GM21367 (cell line): ENCODE results near the gene PTBP3.
"Not testable (repeated sequence)": the region's sequence is repeated elsewhere in the genome, so short reads cannot be mapped to it uniquely, and the experiment has no call there.

Experiments used
- ATAC-seq: cut with Tn5 transposase; IDR thresholded peaks from one replicate; pipeline ENCODE4 v1.9.1; 2021; ENCODE audit not compliant: unreplicated experiment

PTBP3 gene

DNA sequence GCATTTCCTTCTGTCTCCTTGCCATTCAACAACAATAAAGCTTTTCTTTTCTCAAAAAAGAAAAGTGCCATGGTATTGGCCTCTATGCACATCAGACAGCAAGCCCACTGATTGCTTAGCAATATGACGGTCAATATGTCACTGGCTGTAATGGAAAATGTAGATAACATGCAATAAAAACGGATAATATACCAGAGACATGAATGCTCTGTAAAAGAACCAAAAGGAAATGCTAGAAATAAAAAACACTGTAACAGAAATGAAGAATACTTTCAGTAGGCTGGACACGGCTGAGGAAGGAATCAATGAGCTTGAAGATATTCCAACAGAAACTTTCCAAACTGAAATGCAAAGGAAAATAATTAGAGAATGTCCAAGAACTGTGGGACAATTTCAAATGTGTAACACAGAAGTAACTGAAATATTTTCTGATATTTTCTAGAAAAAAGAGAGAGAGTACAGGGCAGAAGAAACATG is 10.0 kb downstream of the PTBP3 start:
- ATAC-seq = no peak

DNA sequence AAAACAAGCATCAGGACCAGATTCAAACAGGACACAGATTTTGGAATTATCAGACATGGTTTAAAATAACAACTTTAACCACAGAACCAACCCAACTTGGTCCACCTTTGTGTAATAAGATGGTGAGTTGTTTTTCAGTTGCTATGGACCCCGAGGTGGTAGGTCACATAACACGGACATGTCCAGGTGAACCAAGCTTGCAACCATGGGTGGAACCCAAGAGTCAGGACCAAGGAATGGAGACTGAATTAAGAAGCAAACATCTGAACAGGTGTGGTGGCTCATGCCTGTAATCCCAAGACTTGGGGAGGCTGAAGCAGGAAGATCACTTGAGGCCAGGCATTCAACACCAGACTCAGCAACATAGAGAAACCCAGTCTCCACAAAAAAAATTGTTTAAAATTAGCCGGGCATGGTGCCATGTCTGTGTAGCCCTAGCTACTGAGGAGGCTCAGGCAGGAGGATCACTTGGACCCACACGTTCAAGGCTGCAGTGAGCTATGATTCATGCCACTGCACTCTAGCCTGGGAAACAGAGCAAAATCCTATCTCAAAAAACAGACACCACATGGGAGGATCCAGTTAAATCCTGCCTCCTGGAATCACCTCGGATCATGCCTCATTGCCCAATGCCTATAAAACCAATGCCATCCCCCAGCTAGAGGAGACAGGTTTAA is 10.6 kb downstream of the PTBP3 start:
- ATAC-seq = no peak

DNA sequence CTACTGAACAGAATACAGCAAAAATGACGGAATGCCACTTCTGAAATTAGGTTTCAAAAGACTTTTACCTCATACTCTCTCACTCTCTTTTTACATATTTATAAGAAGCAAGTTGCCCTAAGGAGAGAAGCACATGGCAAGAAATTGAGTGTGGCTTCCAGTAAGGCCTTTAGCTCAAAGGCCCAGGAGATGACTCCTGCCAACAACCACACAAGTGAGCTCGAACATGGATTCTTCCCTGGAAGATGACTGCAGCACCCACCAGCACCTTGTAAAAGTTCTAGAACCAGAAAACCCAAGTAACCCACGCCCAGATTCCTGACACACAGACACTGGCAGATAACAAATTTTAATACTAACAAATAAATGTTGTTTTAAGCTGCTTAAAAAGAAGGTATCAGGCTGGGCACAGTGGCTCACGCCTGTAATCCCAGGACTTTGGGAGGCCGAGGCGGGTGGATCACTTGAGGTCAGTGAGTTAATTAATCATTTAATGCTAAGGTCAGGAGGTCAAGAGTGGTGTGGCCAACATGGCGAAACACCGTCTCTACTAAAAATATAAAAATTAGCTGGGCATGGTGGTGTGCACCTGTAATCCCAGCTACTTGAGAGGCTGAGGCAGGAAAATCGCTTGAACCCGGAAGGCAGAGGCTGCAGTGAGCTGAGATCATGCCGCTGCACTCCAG is 17.0 kb downstream of the PTBP3 start:
- ATAC-seq = no peak

DNA sequence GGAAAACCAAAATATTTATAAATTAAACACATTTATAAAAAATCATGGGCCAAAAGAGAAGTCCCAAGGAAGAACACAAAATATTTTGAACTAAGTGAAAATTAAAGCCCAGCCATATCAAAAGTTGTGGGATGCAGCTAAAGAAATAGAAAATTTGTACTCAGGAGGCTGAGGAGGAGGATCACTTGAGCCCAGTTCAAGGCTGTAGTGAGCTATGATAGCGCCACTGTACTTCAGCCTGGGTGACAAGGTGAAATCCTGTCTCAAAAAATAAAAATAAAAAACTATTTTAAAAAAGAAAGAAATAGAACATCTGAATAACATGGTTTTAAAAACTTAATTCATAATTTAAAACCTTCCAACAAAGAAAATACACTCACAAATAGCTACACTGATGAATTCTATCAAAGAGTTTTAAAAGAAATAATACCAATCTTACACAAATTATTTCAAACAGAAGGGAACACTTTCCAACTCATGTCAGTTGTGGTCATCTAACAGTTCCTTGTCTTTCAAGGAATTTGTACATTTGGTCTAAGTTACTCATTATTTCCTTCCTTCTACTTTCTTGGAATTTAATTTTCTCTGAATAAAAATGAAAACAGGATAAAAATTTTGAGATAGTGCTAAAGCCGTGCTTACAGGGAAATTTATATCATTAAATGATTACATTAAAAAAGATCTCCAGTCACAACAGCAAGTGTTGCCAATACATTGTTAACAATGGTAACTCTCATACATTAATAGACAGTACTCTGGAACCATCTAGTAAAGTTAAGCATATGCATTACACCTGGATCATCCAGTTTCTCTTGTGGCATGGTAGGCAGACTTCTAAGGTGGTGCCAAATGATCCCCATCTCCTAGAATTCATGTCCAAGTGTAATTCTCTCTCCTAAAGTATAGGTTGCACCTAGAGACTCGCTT is 17.8 kb downstream of the PTBP3 start:
- ATAC-seq = no peak

DNA sequence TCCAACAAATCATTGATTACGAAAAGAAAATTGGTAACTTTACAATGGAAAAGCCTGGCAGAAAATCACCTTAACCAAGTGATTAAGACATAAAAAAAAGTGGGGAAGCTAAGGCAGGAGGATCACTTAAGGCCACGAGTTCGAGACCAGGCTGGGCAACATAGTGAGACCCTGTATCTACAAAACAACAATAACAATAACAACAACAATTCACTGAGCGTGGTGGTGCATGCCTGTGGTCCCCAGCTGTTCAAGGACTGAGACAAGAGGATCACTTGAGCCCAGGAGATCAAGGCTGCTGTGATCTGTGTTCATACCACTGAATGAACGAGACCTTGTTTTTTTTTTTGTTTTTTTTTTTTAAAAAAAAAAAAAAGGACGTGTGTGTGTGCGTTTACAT is 21.3 kb downstream of the PTBP3 start:
- no peak for ATAC-seq

DNA sequence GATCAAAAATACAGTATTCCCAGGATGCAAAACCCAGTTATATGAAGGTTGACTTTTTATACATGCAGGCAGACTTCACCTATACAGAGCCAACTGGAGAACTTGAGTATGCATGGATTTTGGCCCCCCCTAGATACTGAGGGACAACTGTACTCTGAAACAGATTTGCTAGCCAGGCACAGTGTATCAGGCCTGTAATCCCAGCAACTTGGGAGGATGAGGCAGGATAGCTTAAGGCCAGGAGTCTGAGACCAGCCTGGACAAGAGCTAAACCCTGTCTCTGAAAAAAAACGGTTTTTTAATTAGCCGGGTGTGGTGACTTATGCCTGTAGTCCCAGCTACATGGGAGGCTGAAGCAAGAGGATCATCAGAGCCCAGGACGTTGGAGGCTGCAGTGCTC is 21.9 kb downstream of the PTBP3 start:
- no peak for ATAC-seq

DNA sequence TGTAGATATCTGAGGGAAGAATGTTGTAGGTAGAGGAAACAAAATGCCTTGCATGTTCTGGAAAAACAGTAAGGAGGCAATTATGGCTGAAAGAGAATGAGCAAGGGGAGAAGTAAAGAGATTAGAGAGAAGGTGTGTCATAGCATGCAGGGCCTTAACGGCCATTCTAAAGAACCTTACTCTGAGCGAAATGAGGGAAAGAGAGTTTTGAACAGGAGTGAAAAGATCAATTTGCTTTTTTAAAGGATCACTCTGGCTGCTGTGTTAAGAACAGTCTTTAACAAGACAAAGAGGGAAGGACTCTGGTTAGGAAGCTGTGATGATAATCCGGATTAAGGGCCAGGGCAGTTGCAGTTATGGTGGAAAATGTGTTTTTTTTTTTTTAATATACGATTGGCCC is 22.6 kb downstream of the PTBP3 start:
- ATAC-seq = no peak

DNA sequence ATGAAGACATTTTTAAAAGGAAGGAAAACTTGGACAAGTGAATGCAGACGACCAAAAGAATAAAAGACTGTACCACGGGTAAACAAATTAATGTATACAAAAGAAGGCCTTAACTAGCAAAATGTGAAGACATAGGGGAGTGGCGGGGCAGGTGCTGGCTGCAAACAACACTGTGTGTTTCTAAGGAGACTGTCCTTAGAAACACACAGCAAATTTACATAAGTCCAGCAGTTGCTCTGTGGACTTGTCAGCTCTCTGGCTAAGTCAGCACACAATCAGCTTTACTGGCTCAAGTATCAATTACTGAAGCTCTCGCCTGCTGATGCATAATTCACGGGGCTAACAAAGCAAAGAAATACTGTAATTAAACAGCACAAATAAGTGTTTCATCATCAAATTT is 24.8 kb downstream of the PTBP3 start:
- ATAC-seq = no peak

DNA sequence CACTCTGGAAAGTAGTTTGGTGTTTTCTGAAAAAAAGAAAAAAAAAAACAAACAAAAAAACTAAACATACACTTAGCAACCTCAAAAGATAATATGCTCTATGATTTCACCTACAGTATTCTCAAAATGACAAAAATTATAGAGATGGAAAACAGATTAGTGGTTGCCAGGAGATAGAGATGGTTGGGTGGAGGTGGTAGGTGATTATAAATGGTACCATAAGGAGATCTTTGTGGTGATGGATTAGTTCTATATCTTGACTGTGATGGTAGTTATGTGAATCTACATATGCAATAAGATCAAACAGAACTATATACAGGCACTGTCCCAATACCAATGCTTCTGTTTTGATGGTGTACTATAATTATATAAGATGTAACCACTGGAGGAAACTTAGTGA is 32.0 kb downstream of the PTBP3 start:
- no peak for ATAC-seq

DNA sequence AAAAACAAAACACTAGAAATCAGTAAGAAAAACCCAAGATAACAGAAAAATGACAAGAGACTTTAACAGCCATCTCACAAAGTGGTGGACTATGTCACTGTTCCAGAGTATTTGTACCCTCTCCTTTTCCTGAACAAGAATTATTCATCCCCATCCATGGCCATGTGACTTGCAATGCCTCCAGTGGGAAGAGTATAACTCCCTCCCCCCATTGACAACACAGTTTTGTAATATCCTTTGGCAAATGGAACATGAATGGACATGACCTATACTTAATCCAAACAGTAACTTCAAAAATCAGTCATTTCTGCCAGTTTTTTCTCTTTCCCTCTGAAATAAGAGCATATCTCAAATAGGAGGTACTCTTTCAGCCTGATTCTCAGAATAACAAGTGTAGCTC is 33.9 kb downstream of the PTBP3 start:
- ATAC-seq = no peak

DNA sequence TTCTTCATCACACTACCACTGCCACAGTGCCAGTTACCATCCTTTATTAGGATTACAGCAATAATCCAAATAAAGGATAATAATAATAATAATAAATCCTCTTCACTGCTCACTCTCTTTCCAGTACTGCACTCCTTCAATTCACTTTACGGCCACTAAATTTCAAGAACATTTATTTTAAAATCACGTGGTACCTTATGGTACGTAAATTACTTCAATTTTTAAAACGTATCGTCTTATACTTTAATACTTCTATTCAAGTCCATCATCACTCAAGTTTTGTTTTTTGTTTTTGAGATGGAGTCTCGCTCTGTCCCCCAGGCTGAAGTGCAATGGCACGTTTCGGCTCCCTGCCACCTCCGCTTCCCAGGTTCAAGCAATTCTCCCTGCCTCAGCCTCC is 36.5 kb downstream of the PTBP3 start:
- no peak for ATAC-seq

DNA sequence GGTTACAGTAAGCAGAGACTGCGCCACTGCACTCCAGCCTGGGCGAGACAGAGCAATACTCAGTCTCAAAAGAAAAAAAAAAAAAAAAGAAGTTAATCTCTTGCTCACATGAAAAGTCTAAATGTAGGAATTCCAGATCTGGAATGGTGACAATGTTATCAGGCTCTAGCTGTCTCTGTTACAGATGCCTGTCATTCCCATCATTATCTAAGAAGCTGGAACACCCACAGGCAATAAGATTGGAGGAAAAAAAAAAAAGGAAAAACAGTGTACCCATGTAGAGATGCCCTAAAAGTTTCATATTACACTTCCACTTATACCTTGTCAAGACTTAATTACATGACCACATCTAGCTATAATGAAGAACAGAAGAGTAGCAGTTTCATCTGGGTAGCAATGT is 38.2 kb downstream of the PTBP3 start:
- ATAC-seq = no peak

DNA sequence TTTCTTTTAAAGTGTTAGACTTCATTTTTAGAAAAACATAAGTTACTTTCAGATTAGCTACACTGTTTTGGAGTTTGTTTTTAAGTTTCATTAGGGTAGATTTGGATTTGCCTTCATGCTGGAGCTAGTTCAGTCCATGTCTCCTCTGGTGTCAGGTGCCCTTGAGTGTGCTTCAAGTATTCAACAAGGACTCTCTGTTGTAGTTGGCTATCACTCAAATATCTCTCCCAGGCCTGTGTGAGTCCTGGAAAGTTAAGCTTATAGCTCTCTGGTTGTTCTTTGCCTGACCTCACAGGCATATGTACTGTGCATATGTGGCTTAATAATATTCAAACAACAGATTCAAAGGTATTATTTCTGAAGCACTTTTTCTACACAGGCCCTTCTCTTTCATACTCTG is 45.4 kb downstream of the PTBP3 start:
- no peak for ATAC-seq

DNA sequence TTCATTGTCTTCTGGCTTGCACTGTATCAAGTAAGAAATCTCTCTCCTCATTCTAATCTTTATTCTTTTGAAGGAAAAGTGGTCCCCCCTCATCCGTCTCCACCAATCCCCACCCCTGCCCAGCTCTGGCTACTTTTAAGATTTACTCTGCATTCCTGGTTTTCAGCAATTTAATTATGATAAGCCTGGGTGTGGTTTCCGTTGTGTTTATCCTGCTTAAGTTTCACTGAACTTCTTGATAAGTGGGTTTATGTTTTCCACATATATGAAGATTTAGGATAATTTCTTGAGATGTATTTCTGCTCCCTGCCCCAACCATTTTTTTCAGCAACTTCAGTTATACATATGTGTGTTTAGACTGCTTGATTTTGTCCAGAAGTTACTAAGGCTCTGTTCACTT is 46.5 kb downstream of the PTBP3 start:
- no peak for ATAC-seq

DNA sequence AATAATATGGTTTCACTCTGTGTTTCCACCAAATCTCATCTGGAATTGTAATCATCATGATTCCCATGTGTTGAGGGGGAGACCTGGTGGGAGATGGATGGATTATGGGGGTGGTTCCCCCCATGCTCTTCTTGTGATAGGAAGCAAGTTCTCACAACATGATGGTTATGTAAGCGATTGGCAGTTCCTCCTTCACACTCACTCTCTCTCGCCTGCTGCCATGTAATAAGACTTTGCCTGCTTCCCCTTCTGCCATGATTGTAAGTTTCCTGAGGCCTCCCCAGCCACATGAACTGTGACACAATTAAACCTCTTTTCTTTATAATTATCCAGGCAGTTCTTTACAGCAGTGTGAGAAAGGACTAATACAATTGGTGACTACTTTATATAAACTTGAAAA is 48.4 kb downstream of the PTBP3 start:
- ATAC-seq = no peak

DNA sequence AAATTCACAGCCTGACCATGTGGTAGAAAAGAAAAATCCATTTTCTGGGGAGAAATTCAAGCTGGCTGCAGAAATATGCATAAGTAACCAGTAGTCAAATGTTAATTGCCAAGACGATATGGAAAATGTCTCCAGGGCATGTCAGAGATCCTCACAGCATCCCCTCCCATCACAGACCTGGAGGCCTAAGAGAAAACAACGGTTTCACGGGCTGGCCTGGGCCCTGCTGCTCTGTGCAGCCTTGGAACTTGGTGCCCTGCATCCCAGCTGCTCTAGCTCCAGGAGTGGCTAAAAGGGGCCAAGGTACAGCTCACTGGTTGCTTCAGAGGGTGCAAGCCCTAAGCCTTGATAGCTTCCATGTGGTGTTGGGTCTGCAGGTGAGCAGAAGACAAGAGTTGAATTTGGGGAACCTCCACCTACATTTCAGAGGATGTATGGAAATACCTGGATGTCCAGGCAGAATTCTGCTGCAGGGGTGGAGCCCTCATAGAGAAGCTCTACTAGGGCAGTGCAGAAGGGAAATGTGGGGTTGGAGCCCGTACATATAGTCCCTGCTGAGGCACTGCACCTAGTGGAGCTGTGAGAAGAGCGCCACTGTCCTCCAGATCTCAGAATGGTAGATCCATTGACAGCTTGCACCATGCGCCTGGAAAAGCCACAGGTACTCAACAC is 49.7 kb downstream of the PTBP3 start:
- ATAC-seq = no peak

DNA sequence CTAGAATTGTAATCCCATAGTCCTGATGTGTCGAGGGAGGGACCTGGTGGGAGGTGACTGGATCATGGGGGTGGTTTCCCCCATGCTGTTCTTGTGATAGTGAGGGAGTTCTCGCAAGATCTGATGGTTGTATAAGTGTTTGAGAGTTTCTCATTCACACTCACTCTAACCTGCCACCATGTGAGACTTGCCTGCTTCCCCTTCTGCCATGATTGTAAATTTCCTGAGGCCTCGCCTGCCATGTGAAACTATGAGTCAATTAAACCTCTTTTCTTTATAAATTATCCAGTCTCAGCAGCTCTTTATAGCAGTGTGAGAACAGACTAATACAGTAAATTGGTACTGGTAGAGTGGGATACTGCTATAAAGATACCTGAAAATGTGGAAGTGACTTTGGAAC is 50.6 kb downstream of the PTBP3 start:
- ATAC-seq = not testable (repeated sequence)

DNA sequence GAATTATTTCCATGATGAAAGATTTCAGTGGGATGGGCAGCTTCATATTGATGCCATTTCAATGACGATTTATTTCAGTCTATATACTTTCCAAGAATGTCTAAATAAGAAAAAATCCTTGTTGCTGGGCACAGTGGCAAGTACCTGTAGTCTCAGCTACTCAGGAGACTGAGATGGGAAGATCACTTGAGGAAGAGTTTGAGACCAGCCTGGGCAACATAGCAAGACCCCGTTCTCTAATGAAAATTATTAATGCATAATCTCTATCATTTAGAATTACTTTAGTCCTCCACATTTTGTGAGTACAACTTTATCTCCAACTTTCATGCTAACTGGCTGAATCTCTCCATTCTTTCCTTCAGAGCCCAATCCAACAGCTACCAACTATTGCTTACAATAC is 52.5 kb downstream of the PTBP3 start:
- ATAC-seq = no peak

DNA sequence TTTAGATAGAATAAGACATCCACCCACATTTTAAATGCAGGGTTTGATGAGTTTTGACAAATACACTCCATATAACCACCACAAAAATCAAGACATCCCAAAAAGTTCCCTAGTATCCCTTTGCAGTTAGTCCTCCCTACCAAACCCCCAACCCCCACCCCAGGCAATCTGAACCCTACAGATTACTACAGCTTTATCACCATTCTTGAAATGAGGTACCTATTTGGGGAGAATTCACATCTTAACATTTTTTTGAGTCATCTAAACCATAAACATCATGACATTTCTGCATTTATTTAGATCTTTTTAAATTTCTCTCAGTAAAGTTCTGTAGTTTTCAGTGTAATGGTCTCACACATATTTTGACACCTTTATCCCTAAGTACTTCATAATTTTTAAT is 53.9 kb downstream of the PTBP3 start:
- ATAC-seq = no peak

DNA sequence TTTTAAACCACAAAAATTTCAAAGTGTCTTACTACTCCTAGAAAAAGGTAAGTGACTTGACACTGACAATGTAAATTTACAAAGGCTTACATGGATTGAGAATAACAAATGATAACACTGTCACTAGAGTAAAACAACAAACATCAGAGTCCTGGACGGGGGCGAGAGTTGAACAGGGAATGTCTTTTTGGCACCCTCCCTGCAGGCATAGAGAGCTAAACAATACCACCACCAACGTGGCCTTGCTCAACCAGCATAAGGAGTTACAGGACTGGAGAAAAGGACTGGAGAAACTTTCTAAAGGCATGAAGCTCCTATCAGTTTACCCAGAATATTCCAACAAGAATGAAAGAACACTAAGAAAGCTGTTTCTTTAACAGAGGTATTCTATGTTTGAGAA is 55.3 kb downstream of the PTBP3 start:
- no peak for ATAC-seq

DNA sequence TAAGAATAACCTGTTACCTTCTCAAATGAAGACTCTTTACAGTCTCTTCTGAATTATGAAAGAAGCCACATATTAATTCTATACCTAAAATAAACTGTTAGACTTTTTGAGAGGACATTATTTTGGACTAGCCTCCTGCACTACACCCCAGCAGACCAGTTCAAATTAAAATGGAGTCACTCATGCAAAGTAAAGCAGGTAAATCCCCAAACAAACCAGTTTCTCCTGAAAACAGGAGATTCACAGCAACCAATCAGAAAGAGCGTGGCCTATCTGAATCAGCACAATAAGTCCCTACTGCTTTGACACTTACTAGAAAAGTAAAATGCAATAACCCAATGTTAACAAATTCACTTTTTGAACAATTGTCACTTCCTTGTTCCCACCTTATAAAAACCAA is 58.8 kb downstream of the PTBP3 start:
- ATAC-seq = no peak
